Fibroblast of the aortic adventitia (primary cell): Measurements from ENCODE around the gene CD247. TPM values are rescaled to one million over a fixed set of nuclear protein-coding genes. Genes with fewer than 3 reads are reported as not detected.

Experiments used
- DNase-seq: peaks from one replicate; pipeline ENCODE4 v3.0.0-alpha.2; 2010; ENCODE audit warnings: low read depth
- H3K4me3 ChIP-seq: 2 replicates; pipeline ENCODE4 v1.5.1; 2011; ENCODE audit warnings: low read depth, mild to moderate bottlenecking, control low read depth, low read length, moderate library complexity
- CTCF ChIP-seq: IDR thresholded peaks from 2 replicates; pipeline ENCODE4 v1.5.1; 2011; ENCODE audit warnings: mild to moderate bottlenecking, low read length, control low read depth, inconsistent platforms; ENCODE audit not compliant: insufficient read depth
- total RNA-seq: library from RNA; depleted of rRNA; stranded (reverse); fragments of >200 nt; gene quantifications from 2 replicates; pipeline ENCODE4 v1.2.3, GENCODE V29; 2012; ENCODE audit warnings: low replicate concordance

The CD247 gene
- total RNA-seq, 1 donor, result 0.18 TPM

- peak; percentile 92 for DNase-seq
- TF ChIP-seq CTCF, result no peak
- no peak overlapping the region for H3K4me3 ChIP-seq
These were observed 30.0 kb upstream of the CD247 start for GRCh38 chr1:167548059-167548932.

- DNase-seq, result no peak
- H3K4me3 ChIP-seq, result no peak overlapping the region
- no peak for TF ChIP-seq CTCF
These were observed 28.6 kb upstream of the CD247 start for GRCh38 chr1:167546935-167547334.

GRCh38 chr1:167545349-167545748, 27.0 kb upstream of the CD247 start:
- no peak overlapping the region for H3K4me3 ChIP-seq
- no peak for DNase-seq
- no peak for TF ChIP-seq CTCF

- H3K4me3 ChIP-seq, result no peak overlapping the region
- no peak for DNase-seq
- TF ChIP-seq CTCF, result no peak
These were observed 26.2 kb upstream of the CD247 start for GRCh38 chr1:167544447-167545093.

- TF ChIP-seq CTCF, result no peak
- no peak for DNase-seq
- no peak overlapping the region for H3K4me3 ChIP-seq
These were observed 25.1 kb upstream of the CD247 start for GRCh38 chr1:167543199-167543990.

- no peak for DNase-seq
- no peak overlapping the region for H3K4me3 ChIP-seq
- TF ChIP-seq CTCF, result no peak
These were observed 24.0 kb upstream of the CD247 start for GRCh38 chr1:167542109-167543032.
